ENCODE measurements around the gene TCEAL9. TPM values are rescaled to one million over a fixed set of nuclear protein-coding genes. Genes with fewer than 3 reads are reported as not detected.

TCEAL9 gene
- total and polyA plus RNA-seq, 4 donors, result 33.9 to 110 (median 71.6) TPM

DNA sequence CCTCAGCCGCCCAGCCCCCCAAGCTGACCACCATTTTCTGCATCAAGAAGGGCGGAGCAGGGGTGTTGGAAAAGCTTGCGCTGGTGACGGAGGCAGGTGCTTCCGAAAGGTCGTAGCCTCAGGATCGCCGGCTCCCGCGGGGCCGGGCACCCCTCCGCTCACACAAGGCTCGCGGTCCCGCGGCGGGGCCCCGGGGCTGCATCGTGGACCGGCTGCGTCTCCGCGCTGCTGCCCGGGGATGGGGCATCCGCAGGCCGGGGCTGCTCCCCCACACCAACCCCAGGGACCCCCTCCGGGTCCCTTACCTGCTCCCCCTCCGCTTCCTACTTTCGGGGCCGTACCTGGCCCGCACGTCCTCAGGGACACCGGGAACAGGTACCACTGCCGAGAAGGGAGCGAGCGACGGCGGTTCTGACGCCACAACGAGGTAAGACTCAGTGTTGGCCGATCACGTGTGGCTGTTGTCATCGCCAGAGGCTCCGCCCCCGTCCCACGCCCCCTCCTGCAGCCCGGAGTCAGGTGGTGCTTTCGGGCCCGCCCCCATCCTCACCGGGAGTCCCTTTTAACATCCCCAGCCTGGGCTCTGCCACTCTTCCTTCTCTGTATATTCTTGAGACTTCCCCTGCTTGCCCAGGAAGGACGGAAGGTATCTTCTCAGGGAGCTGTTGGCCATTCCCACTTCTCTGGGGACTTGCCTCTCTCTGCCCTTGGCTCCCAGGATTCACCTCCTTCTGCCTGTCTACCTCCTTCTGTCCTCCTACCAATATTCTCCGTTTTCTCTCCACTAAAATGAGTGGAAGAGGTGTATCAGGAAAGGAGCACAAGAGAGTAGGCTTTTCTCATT, 45.5 kb upstream of the TCEAL9 start, which contains the start of gene BEX2:
Gene BEX2 (minus strand): TSS at position 436 of the 844 bp plus-strand sequence. CDS start 1,014 bp downstream, outside the sequence.
- Histone ChIP-seq H3K4me3 (peak within 1 kb of the TSS; percentile 28), H3K27ac (ENCODE audit: low read depth in 1 of 2, low read length in 1 of 2) (no peak within 1 kb of the TSS), H3K9ac (ENCODE audit: insufficient read depth in 1 of 2, low read length in 2 of 2) (no peak within 1 kb of the TSS), H3K9me3 (ENCODE audit: control insufficient read depth in 4 of 4, insufficient read depth in 3 of 4, low read length in 3 of 4) (no peaks in the 10 kb centered on the region), H3K4me1 (ENCODE audit: control insufficient read depth in 5 of 5, insufficient read depth in 5 of 5, low read length in 5 of 5) (no peaks in the 10 kb centered on the region), H3K27me3 (ENCODE audit: control insufficient read depth in 3 of 3, insufficient read depth in 3 of 3, low read length in 2 of 3) (peaks cover 2 to 33% (median 27%) of the 10 kb centered on the region in 3 donors), H3K36me3 (ENCODE audit: control insufficient read depth in 4 of 4, insufficient read depth in 4 of 4, low read length in 4 of 4) (no peaks in the 10 kb centered on the region)
- TF ChIP-seq, protein P1, sequence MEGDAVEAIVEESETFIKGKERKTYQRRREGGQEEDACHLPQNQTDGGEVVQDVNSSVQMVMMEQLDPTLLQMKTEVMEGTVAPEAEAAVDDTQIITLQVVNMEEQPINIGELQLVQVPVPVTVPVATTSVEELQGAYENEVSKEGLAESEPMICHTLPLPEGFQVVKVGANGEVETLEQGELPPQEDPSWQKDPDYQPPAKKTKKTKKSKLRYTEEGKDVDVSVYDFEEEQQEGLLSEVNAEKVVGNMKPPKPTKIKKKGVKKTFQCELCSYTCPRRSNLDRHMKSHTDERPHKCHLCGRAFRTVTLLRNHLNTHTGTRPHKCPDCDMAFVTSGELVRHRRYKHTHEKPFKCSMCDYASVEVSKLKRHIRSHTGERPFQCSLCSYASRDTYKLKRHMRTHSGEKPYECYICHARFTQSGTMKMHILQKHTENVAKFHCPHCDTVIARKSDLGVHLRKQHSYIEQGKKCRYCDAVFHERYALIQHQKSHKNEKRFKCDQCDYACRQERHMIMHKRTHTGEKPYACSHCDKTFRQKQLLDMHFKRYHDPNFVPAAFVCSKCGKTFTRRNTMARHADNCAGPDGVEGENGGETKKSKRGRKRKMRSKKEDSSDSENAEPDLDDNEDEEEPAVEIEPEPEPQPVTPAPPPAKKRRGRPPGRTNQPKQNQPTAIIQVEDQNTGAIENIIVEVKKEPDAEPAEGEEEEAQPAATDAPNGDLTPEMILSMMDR (IDR thresholded peaks at IDR 0.05; ENCODE audit: control extremely low read depth, extremely low read depth), result no peak
- DNase-seq (peak; percentile 40 to 72 (median 64)), ATAC-seq (ENCODE audit: insufficient read depth, low FRiP score) (peak; percentile 93)
- 3 to 32% methylated on average over 22 to 52 of the region's 52 CpGs for WGBS, 2 donors

DNA sequence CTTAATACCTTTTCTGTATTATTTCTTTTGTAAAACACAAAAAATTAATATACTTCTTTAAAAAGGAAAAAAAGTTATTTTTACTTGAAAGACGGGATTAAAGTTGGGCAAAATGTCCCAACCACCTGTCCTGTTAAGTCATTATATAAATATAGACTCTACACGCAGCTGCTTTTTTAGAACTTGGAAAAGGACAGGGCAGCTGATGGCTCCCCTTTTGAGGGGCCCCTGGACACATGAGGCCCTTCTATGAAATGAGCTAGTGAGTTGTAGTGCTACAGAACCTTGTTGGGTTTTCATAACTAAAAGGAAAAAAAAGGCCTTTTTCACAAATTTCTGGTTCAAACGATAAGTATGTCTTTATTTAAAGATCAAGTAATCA, 44.9 kb upstream of the TCEAL9 start:
- no peak overlapping the region for H3K4me3 ChIP-seq
- H3K27ac ChIP-seq (ENCODE audit: low read depth in 1 of 2, low read length in 1 of 2), result no peak overlapping the region
- no peak overlapping the region for H3K9ac ChIP-seq (ENCODE audit: insufficient read depth in 1 of 2, low read length in 2 of 2)
- ATAC-seq (ENCODE audit: insufficient read depth, low FRiP score) (no peak), DNase-seq (no peak)
- 77 to 82% methylated on average over 3 of the region's 3 CpGs for WGBS, 2 donors
- TF ChIP-seq, protein P1 (IDR thresholded peaks at IDR 0.05; ENCODE audit: control extremely low read depth, extremely low read depth), result no peak
- H3K27me3 ChIP-seq (ENCODE audit: control insufficient read depth in 3 of 3, insufficient read depth in 3 of 3, low read length in 2 of 3), result peaks cover 2 to 36% (median 26%) of the 10 kb centered on the region in 3 donors
- H3K9me3 ChIP-seq (ENCODE audit: control insufficient read depth in 4 of 4, insufficient read depth in 3 of 4, low read length in 3 of 4), result no peaks in the 10 kb centered on the region
- H3K36me3 ChIP-seq (ENCODE audit: control insufficient read depth in 4 of 4, insufficient read depth in 4 of 4, low read length in 4 of 4), result no peaks in the 10 kb centered on the region
- H3K4me1 ChIP-seq (ENCODE audit: control insufficient read depth in 5 of 5, insufficient read depth in 5 of 5, low read length in 5 of 5), result no peaks in the 10 kb centered on the region

DNA sequence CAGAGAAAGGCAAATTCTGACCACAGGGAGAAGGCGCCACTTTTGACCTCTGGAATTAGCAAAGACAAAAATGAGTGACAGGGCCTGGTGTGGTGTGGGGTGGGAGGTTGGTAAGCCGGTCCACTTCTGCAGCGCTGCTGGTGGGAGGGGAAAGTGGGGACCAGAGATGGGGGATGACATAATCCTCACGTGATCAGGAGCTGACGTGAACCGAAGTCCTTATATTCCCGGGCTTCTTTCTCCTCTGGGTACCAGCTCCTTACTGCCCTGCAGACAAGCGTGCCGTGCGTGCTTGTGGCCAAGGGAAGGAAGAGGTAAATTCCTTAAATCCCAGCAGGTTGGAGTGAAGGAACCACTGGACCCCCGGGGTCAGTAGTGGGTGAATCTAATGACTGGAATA, 26.3 kb upstream of the TCEAL9 start, which contains the start of gene TCEAL7:
Gene TCEAL7 (plus strand): TSS at position 249 of the 400 bp plus-strand sequence. CDS start 1,165 bp downstream, outside the sequence.
- Histone ChIP-seq H3K9me3 (ENCODE audit: control insufficient read depth in 4 of 4, insufficient read depth in 3 of 4, low read length in 3 of 4) (no peaks in the 10 kb centered on the region), H3K4me1 (ENCODE audit: control insufficient read depth in 5 of 5, insufficient read depth in 5 of 5, low read length in 5 of 5) (peaks cover 0 to 4% (median 0%) of the 10 kb centered on the region in 5 donors), H3K9ac (ENCODE audit: insufficient read depth in 1 of 2, low read length in 2 of 2) (peak within 1 kb of the TSS; percentile 21 to 36), H3K27me3 (ENCODE audit: control insufficient read depth in 3 of 3, insufficient read depth in 3 of 3, low read length in 2 of 3) (peaks cover 0 to 26% (median 16%) of the 10 kb centered on the region in 3 donors), H3K4me3 (no peak within 1 kb of the TSS), H3K36me3 (ENCODE audit: control insufficient read depth in 4 of 4, insufficient read depth in 4 of 4, low read length in 4 of 4) (no peaks in the 10 kb centered on the region), H3K27ac (ENCODE audit: low read depth in 1 of 2, low read length in 1 of 2) (no peak within 1 kb of the TSS)
- peak; percentile 60 to 83 (median 71) for DNase-seq
- no peak for ATAC-seq (ENCODE audit: insufficient read depth, low FRiP score)
- WGBS, 2 donors, result 36 to 49% methylated on average over 10 to 11 of the region's 11 CpGs
- TF ChIP-seq, protein P1 (IDR thresholded peaks at IDR 0.05; ENCODE audit: control extremely low read depth, extremely low read depth), result no peak
